Vagina (tissue), 2 donors: ENCODE data around the gene MAN2B2.

Experiments used
- CTCF ChIP-seq, 3 experiments: fragments of 450-650 bp in 2 of 3; fragments of 200-600 bp in 1 of 3; sonication (generic) in 1 of 3; IDR thresholded peaks; one replicate each; pipeline ENCODE4 v1.5.1; 2017 to 2019; ENCODE audit warnings: antibody characterized with exemption in 3 of 3, mild to moderate bottlenecking in 2 of 3, moderate library complexity in 2 of 3
- POLR2A ChIP-seq, 2 donors: fragments of 450-650 bp; IDR thresholded peaks; one replicate each; pipeline ENCODE4 v1.6.1; 2017; ENCODE audit warnings: antibody characterized with exemption in 2 of 2, mild to moderate bottlenecking in 2 of 2, moderate library complexity in 2 of 2

- TF ChIP-seq CTCF (IDR thresholded peaks at IDR 0.05) (no peak), POLR2A (IDR thresholded peaks at IDR 0.05) (no peak)
Observed at GRCh38 chr4:6542951-6543350, 32.0 kb upstream of the MAN2B2 start.
